ENCODE measurements around the gene NUDT4.

DNA sequence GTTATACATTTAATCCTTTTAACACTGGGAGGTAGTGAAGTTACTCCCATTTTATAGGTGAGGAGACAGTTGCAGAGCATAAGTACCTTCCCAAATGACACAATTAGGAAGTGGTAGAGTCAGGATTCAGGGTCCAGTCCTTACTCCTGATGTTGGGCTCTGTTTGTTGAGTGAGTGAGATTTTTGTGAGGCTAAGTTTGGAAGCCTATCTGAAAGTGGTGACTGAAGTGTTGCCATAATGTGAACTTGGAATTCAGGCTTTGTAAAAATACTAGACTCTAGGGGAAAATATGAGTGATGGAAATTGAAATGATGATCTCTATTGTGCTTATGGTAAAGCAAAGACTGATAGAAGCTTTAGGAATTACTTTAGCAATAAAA lies 2.2 kb downstream of the NUDT4 start:
- TF ChIP-seq, protein P1, sequence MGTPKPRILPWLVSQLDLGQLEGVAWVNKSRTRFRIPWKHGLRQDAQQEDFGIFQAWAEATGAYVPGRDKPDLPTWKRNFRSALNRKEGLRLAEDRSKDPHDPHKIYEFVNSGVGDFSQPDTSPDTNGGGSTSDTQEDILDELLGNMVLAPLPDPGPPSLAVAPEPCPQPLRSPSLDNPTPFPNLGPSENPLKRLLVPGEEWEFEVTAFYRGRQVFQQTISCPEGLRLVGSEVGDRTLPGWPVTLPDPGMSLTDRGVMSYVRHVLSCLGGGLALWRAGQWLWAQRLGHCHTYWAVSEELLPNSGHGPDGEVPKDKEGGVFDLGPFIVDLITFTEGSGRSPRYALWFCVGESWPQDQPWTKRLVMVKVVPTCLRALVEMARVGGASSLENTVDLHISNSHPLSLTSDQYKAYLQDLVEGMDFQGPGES (IDR thresholded peaks at IDR 0.05) = no peak
- TF ChIP-seq, protein P2, sequence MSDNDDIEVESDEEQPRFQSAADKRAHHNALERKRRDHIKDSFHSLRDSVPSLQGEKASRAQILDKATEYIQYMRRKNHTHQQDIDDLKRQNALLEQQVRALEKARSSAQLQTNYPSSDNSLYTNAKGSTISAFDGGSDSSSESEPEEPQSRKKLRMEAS (IDR thresholded peaks at IDR 0.05; ENCODE audit: low read depth, low read length) = no peak
- no peak for TF ChIP-seq CEBPB (IDR thresholded peaks at IDR 0.05; ENCODE audit: borderline replicate concordance in 1 of 2, low read depth in 2 of 2, low read length in 2 of 2)
- TF ChIP-seq, protein P3, sequence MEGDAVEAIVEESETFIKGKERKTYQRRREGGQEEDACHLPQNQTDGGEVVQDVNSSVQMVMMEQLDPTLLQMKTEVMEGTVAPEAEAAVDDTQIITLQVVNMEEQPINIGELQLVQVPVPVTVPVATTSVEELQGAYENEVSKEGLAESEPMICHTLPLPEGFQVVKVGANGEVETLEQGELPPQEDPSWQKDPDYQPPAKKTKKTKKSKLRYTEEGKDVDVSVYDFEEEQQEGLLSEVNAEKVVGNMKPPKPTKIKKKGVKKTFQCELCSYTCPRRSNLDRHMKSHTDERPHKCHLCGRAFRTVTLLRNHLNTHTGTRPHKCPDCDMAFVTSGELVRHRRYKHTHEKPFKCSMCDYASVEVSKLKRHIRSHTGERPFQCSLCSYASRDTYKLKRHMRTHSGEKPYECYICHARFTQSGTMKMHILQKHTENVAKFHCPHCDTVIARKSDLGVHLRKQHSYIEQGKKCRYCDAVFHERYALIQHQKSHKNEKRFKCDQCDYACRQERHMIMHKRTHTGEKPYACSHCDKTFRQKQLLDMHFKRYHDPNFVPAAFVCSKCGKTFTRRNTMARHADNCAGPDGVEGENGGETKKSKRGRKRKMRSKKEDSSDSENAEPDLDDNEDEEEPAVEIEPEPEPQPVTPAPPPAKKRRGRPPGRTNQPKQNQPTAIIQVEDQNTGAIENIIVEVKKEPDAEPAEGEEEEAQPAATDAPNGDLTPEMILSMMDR (IDR thresholded peaks at IDR 0.05 in 2 of 3, conservative IDR thresholded peaks at IDR 0.05 in 1 of 3; ENCODE audit: control insufficient read depth in 2 of 3, extremely low read depth in 1 of 3, insufficient read depth in 1 of 3, low read depth in 3 of 3, low read length in 3 of 3) = no peak

Data from GM12878 (cell line).